Skeletal muscle satellite cell (primary cell): Measurements from ENCODE around the gene FHOD3.

Experiments
- H3K27me3 ChIP-seq: 2 replicates; pipeline ENCODE4 v1.7.0; 2013; ENCODE audit warnings: low read length; ENCODE audit not compliant: control insufficient read depth, insufficient read depth
- H3K36me3 ChIP-seq: 2 replicates; pipeline ENCODE4 v1.7.0; 2013; ENCODE audit warnings: mild to moderate bottlenecking, control low read depth, low read length; ENCODE audit not compliant: insufficient read depth
- H3K4me1 ChIP-seq: 2 replicates; pipeline ENCODE4 v1.7.0; 2013; ENCODE audit warnings: low read length; ENCODE audit not compliant: control insufficient read depth, insufficient read depth
- H3K4me2 ChIP-seq: 2 replicates; pipeline ENCODE4 v1.7.0; 2013; ENCODE audit warnings: mild to moderate bottlenecking, low read length
- H3K4me3 ChIP-seq: 2 replicates; pipeline ENCODE4 v1.7.0; 2013; ENCODE audit warnings: low read length
- H3K9ac ChIP-seq: 2 replicates; pipeline ENCODE4 v1.7.0; 2013; ENCODE audit warnings: mild to moderate bottlenecking, low read depth, low read length, moderate library complexity
- H3K9me3 ChIP-seq: replicated peaks from 2 replicates; pipeline ENCODE4 v1.7.0; 2013; ENCODE audit warnings: mild to moderate bottlenecking, control low read depth, low read length

The FHOD3 gene

GRCh38 chr18:36389811-36390581 lies 92.5 kb downstream of the FHOD3 start:
- Histone ChIP-seq H3K9ac (no peak overlapping the region), H3K4me3 (no peak overlapping the region), H3K36me3 (no peaks in the 10 kb centered on the region), H3K9me3 (no peaks in the 10 kb centered on the region), H3K4me1 (no peaks in the 10 kb centered on the region), H3K4me2 (no peak overlapping the region), H3K27me3 (no peaks in the 10 kb centered on the region)

- H3K36me3 ChIP-seq: no peaks in the 10 kb centered on the region
- H3K9ac ChIP-seq: no peak overlapping the region
- no peak overlapping the region for H3K4me3 ChIP-seq
- H3K4me1 ChIP-seq: no peaks in the 10 kb centered on the region
- no peaks in the 10 kb centered on the region for H3K9me3 ChIP-seq
- no peaks in the 10 kb centered on the region for H3K27me3 ChIP-seq
- no peak overlapping the region for H3K4me2 ChIP-seq
Observed at GRCh38 chr18:36391426-36392145, 94.1 kb downstream of the FHOD3 start.

GRCh38 chr18:36392164-36392978 lies 94.9 kb downstream of the FHOD3 start:
- H3K4me1 ChIP-seq: no peaks in the 10 kb centered on the region
- no peak overlapping the region for H3K4me2 ChIP-seq
- no peak overlapping the region for H3K9ac ChIP-seq
- H3K27me3 ChIP-seq: no peaks in the 10 kb centered on the region
- no peaks in the 10 kb centered on the region for H3K36me3 ChIP-seq
- no peaks in the 10 kb centered on the region for H3K9me3 ChIP-seq
- H3K4me3 ChIP-seq: no peak overlapping the region

GRCh38 chr18:36392979-36393287 lies 95.4 kb downstream of the FHOD3 start:
- H3K4me1 ChIP-seq: no peaks in the 10 kb centered on the region
- no peak overlapping the region for H3K4me2 ChIP-seq
- no peak overlapping the region for H3K9ac ChIP-seq
- no peaks in the 10 kb centered on the region for H3K27me3 ChIP-seq
- no peak overlapping the region for H3K4me3 ChIP-seq
- H3K9me3 ChIP-seq: no peaks in the 10 kb centered on the region
- no peaks in the 10 kb centered on the region for H3K36me3 ChIP-seq

- H3K9ac ChIP-seq: no peak overlapping the region
- no peaks in the 10 kb centered on the region for H3K4me1 ChIP-seq
- no peaks in the 10 kb centered on the region for H3K27me3 ChIP-seq
- H3K9me3 ChIP-seq: no peaks in the 10 kb centered on the region
- H3K36me3 ChIP-seq: no peaks in the 10 kb centered on the region
- no peak overlapping the region for H3K4me2 ChIP-seq
- no peak overlapping the region for H3K4me3 ChIP-seq
Observed at GRCh38 chr18:36394486-36394885, 97.0 kb downstream of the FHOD3 start.

GRCh38 chr18:36396190-36396589 lies 98.7 kb downstream of the FHOD3 start:
- Histone ChIP-seq H3K9me3 (no peaks in the 10 kb centered on the region), H3K9ac (no peak overlapping the region), H3K4me3 (no peak overlapping the region), H3K27me3 (no peaks in the 10 kb centered on the region), H3K4me2 (no peak overlapping the region), H3K4me1 (no peaks in the 10 kb centered on the region), H3K36me3 (no peaks in the 10 kb centered on the region)

GRCh38 chr18:36397033-36397432 lies 99.5 kb downstream of the FHOD3 start:
- Histone ChIP-seq H3K4me1 (no peaks in the 10 kb centered on the region), H3K4me2 (no peak overlapping the region), H3K9me3 (no peaks in the 10 kb centered on the region), H3K9ac (no peak overlapping the region), H3K27me3 (no peaks in the 10 kb centered on the region), H3K36me3 (no peaks in the 10 kb centered on the region), H3K4me3 (no peak overlapping the region)

GRCh38 chr18:36398419-36398818 lies 100.9 kb downstream of the FHOD3 start:
- Histone ChIP-seq H3K4me2 (no peak overlapping the region), H3K4me3 (no peak overlapping the region), H3K36me3 (no peaks in the 10 kb centered on the region), H3K27me3 (no peaks in the 10 kb centered on the region), H3K4me1 (no peaks in the 10 kb centered on the region), H3K9ac (no peak overlapping the region), H3K9me3 (no peaks in the 10 kb centered on the region)

- H3K9me3 ChIP-seq: no peaks in the 10 kb centered on the region
- no peaks in the 10 kb centered on the region for H3K27me3 ChIP-seq
- no peak overlapping the region for H3K4me2 ChIP-seq
- no peaks in the 10 kb centered on the region for H3K36me3 ChIP-seq
- no peak overlapping the region for H3K4me3 ChIP-seq
- no peak overlapping the region for H3K9ac ChIP-seq
- H3K4me1 ChIP-seq: no peaks in the 10 kb centered on the region
Observed at GRCh38 chr18:36399055-36399454, 101.5 kb downstream of the FHOD3 start.

- Histone ChIP-seq H3K4me1 (no peaks in the 10 kb centered on the region), H3K9me3 (no peaks in the 10 kb centered on the region), H3K27me3 (no peaks in the 10 kb centered on the region), H3K9ac (no peak overlapping the region), H3K36me3 (no peaks in the 10 kb centered on the region), H3K4me2 (no peak overlapping the region), H3K4me3 (no peak overlapping the region)
Observed at GRCh38 chr18:36401462-36401861, 103.9 kb downstream of the FHOD3 start.

GRCh38 chr18:36402765-36403396 lies 105.4 kb downstream of the FHOD3 start:
- Histone ChIP-seq H3K27me3 (no peaks in the 10 kb centered on the region), H3K4me2 (no peak overlapping the region), H3K9ac (no peak overlapping the region), H3K4me3 (no peak overlapping the region), H3K4me1 (no peaks in the 10 kb centered on the region), H3K36me3 (no peaks in the 10 kb centered on the region), H3K9me3 (no peaks in the 10 kb centered on the region)
